Mesendoderm (in vitro differentiated cells): ENCODE measurements around the gene PLCB1.
"Not testable (repeated sequence)": the region's sequence is repeated elsewhere in the genome, so short reads cannot be mapped to it uniquely, and the experiment has no call there.

Experiments used
- DNase-seq: peaks from one replicate; pipeline ENCODE4 v3.0.0; 2013
- H2AK5ac ChIP-seq: 2 replicates; pipeline ENCODE4 v1.6.1; 2013; ENCODE audit warnings: low read length, inconsistent platforms
- H2BK120ac ChIP-seq: 2 replicates; pipeline ENCODE4 v1.6.1; 2013; ENCODE audit warnings: low read depth, mild to moderate bottlenecking, low read length, moderate library complexity, mixed read lengths
- H2BK15ac ChIP-seq: replicated peaks from 2 replicates; pipeline ENCODE4 v1.6.1; 2013; ENCODE audit warnings: low read depth, mild to moderate bottlenecking, moderate library complexity
- H2BK5ac ChIP-seq: 2 replicates; pipeline ENCODE4 v1.6.1; 2013; ENCODE audit warnings: low read length, inconsistent platforms
- H3K18ac ChIP-seq: 2 replicates; pipeline ENCODE4 v1.6.1; 2013; ENCODE audit warnings: mild to moderate bottlenecking, low read length, mixed read lengths
- H3K23ac ChIP-seq: one replicate; pipeline ENCODE4 v1.6.1; 2013; ENCODE audit warnings: low read length
- H3K27ac ChIP-seq: 2 replicates; pipeline ENCODE4 v1.5.1; 2013; ENCODE audit warnings: low read depth, mild to moderate bottlenecking, inconsistent platforms, low read length, moderate library complexity
- H3K27me3 ChIP-seq: 2 replicates; pipeline ENCODE4 v1.6.1; 2013; ENCODE audit warnings: low read length, control low read depth, mild to moderate bottlenecking, inconsistent platforms; ENCODE audit not compliant: insufficient read depth, poor library complexity
- H3K36me3 ChIP-seq: 2 replicates; pipeline ENCODE4 v1.6.1; 2013; ENCODE audit warnings: low read length, inconsistent platforms; ENCODE audit not compliant: control insufficient read depth, insufficient read depth
- H3K4ac ChIP-seq: one replicate; pipeline ENCODE4 v1.6.1; 2013; ENCODE audit warnings: low read depth, mild to moderate bottlenecking, low read length, moderate library complexity
- H3K4me1 ChIP-seq: 2 replicates; pipeline ENCODE4 v1.6.1; 2013; ENCODE audit warnings: low read depth, low read length, inconsistent platforms; ENCODE audit not compliant: control insufficient read depth
- H3K4me2 ChIP-seq: 2 replicates; pipeline ENCODE4 v1.6.1; 2013; ENCODE audit warnings: low read length
- H3K4me3 ChIP-seq: 2 replicates; pipeline ENCODE4 v1.5.1; 2013; ENCODE audit warnings: mild to moderate bottlenecking, low read length
- H3K56ac ChIP-seq: one replicate; pipeline ENCODE4 v1.6.1; 2013; ENCODE audit warnings: low read length
- H3K79me1 ChIP-seq: 2 replicates; pipeline ENCODE4 v1.6.1; 2013; ENCODE audit warnings: low read length, inconsistent platforms
- H3K79me2 ChIP-seq: 2 replicates; pipeline ENCODE4 v1.6.1; 2013; ENCODE audit warnings: mild to moderate bottlenecking, low read length; ENCODE audit not compliant: control insufficient read depth, insufficient read depth
- H3K9ac ChIP-seq: 2 replicates; pipeline ENCODE4 v1.6.1; 2013; ENCODE audit warnings: low read length, inconsistent platforms
- H4K5ac ChIP-seq: one replicate; pipeline ENCODE4 v1.6.1; 2013; ENCODE audit warnings: low read length
- H4K8ac ChIP-seq: one replicate; pipeline ENCODE4 v1.6.1; 2013; ENCODE audit warnings: low read depth, mild to moderate bottlenecking, control low read depth, low read length, moderate library complexity
- WGBS: extraction: QIAGEN DNeasy Blood & Tissue Kit; methylation state at CpG from one replicate; pipeline ENCODE4 v1.1.7; 2013; ENCODE audit warnings: low lambda C conversion rate, missing lambda C conversion rate; ENCODE audit not compliant: insufficient coverage; ENCODE audit errors: extremely low coverage; 5-methylcytosine and 5-hydroxymethylcytosine counted together

Gene PLCB1

GRCh38 chr20:8373579-8373978 is 241.5 kb downstream of the PLCB1 start:
- Histone ChIP-seq H3K79me2 (no peaks in the 10 kb centered on the region), H3K36me3 (no peaks in the 10 kb centered on the region), H3K18ac (no peak overlapping the region), H3K23ac (no peak overlapping the region), H3K27ac (no peak overlapping the region), H3K4me1 (peaks cover 5% of the 10 kb centered on the region), H3K4me3 (no peak overlapping the region), H2BK120ac (no peak overlapping the region), H3K79me1 (no peaks in the 10 kb centered on the region), H2BK15ac (no peak overlapping the region), H3K4me2 (no peak overlapping the region), H3K27me3 (no peaks in the 10 kb centered on the region), H4K8ac (no peak overlapping the region), H3K56ac (no peak overlapping the region), H2AK5ac (no peak overlapping the region), H3K4ac (no peak overlapping the region), H4K5ac (no peak overlapping the region), H3K9ac (no peak overlapping the region), H2BK5ac (no peak overlapping the region)
- DNase-seq, result no peak
- WGBS, result no CpG with 5 or more reads among the region's 1 CpG

GRCh38 chr20:8375898-8376297 is 243.8 kb downstream of the PLCB1 start:
- H3K36me3 ChIP-seq, result no peaks in the 10 kb centered on the region

GRCh38 chr20:8376940-8377339 is 244.9 kb downstream of the PLCB1 start:
- no peak overlapping the region for H3K23ac ChIP-seq

More at GRCh38 chr20:8375898-8376297, 243.8 kb downstream of the PLCB1 start:
- no peaks in the 10 kb centered on the region for H3K27me3 ChIP-seq
- no peaks in the 10 kb centered on the region for H3K79me1 ChIP-seq
- H2BK15ac ChIP-seq, result no peak overlapping the region
- H4K5ac ChIP-seq, result no peak overlapping the region
- no peak overlapping the region for H2BK120ac ChIP-seq
- no peak overlapping the region for H3K4ac ChIP-seq
- no peak overlapping the region for H3K56ac ChIP-seq
- H3K4me3 ChIP-seq, result no peak overlapping the region
- H3K9ac ChIP-seq, result no peak overlapping the region
- no peak overlapping the region for H3K18ac ChIP-seq
- H3K23ac ChIP-seq, result no peak overlapping the region
- peaks cover 5% of the 10 kb centered on the region for H3K4me1 ChIP-seq
- H2AK5ac ChIP-seq, result no peak overlapping the region
- DNase-seq, result no peak
- H3K27ac ChIP-seq, result no peak overlapping the region
- no CpG with 5 or more reads among the region's 2 CpGs for WGBS
- H3K79me2 ChIP-seq, result no peaks in the 10 kb centered on the region
- no peak overlapping the region for H3K4me2 ChIP-seq
- no peak overlapping the region for H2BK5ac ChIP-seq
- no peak overlapping the region for H4K8ac ChIP-seq

GRCh38 chr20:8379125-8379524 is 247.1 kb downstream of the PLCB1 start:
- H3K4me3 ChIP-seq, H2AK5ac ChIP-seq, H2BK15ac ChIP-seq, H2BK120ac ChIP-seq, H3K27ac ChIP-seq, H3K36me3 ChIP-seq, H3K27me3 ChIP-seq, H3K79me2 ChIP-seq, H3K56ac ChIP-seq, H3K23ac ChIP-seq, H3K4ac ChIP-seq, H3K4me1 ChIP-seq, DNase-seq, H3K9ac ChIP-seq, H4K5ac ChIP-seq, H3K79me1 ChIP-seq, H2BK5ac ChIP-seq, H4K8ac ChIP-seq, H3K4me2 ChIP-seq, H3K18ac ChIP-seq: not testable (repeated sequence)
- WGBS, result no CpG with 5 or more reads among the region's 1 CpG

More at GRCh38 chr20:8376940-8377339, 244.9 kb downstream of the PLCB1 start:
- no peak overlapping the region for H3K4me2 ChIP-seq
- H4K5ac ChIP-seq, result no peak overlapping the region
- H2BK15ac ChIP-seq, result no peak overlapping the region
- WGBS, result no CpG with 5 or more reads among the region's 3 CpGs
- no peak overlapping the region for H2BK120ac ChIP-seq
- peaks cover 5% of the 10 kb centered on the region for H3K4me1 ChIP-seq
- H3K27me3 ChIP-seq, result no peaks in the 10 kb centered on the region
- no peak overlapping the region for H4K8ac ChIP-seq
- peak overlapping the region; percentile 77 for H3K27ac ChIP-seq
- no peaks in the 10 kb centered on the region for H3K79me1 ChIP-seq
- H3K9ac ChIP-seq, result no peak overlapping the region
- H2AK5ac ChIP-seq, result no peak overlapping the region
- no peak overlapping the region for H3K4ac ChIP-seq
- H3K79me2 ChIP-seq, result no peaks in the 10 kb centered on the region
- no peak overlapping the region for H3K18ac ChIP-seq
- H3K36me3 ChIP-seq, result no peaks in the 10 kb centered on the region
- peak; percentile 71 for DNase-seq
- H2BK5ac ChIP-seq, result no peak overlapping the region
- H3K4me3 ChIP-seq, result no peak overlapping the region
- no peak overlapping the region for H3K56ac ChIP-seq

- no peak overlapping the region for H3K23ac ChIP-seq
- no peaks in the 10 kb centered on the region for H3K4me1 ChIP-seq
- H3K79me1 ChIP-seq, result no peaks in the 10 kb centered on the region
- no peak overlapping the region for H3K4me2 ChIP-seq
- no peak overlapping the region for H3K4me3 ChIP-seq
- no peaks in the 10 kb centered on the region for H3K79me2 ChIP-seq
- peak; percentile 73 for DNase-seq
- no peak overlapping the region for H3K56ac ChIP-seq
- no peaks in the 10 kb centered on the region for H3K27me3 ChIP-seq
- no peak overlapping the region for H4K8ac ChIP-seq
- H2BK15ac ChIP-seq, result no peak overlapping the region
- no peak overlapping the region for H3K27ac ChIP-seq
- no CpG with 5 or more reads among the region's 3 CpGs for WGBS
- H3K18ac ChIP-seq, result no peak overlapping the region
- no peak overlapping the region for H2BK5ac ChIP-seq
- no peak overlapping the region for H4K5ac ChIP-seq
- H2BK120ac ChIP-seq, result no peak overlapping the region
- H2AK5ac ChIP-seq, result no peak overlapping the region
- no peak overlapping the region for H3K9ac ChIP-seq
- H3K4ac ChIP-seq, result no peak overlapping the region
- H3K36me3 ChIP-seq, result no peaks in the 10 kb centered on the region
Measured at GRCh38 chr20:8385247-8385646, 253.2 kb downstream of the PLCB1 start.

GRCh38 chr20:8386991-8387390 is 254.9 kb downstream of the PLCB1 start:
- Histone ChIP-seq H3K36me3 (no peaks in the 10 kb centered on the region), H4K8ac (no peak overlapping the region)
- no CpG with 5 or more reads among the region's 3 CpGs for WGBS

More at GRCh38 chr20:8386991-8387390, 254.9 kb downstream of the PLCB1 start:
- Histone ChIP-seq H3K79me2 (no peaks in the 10 kb centered on the region), H3K4me2 (no peak overlapping the region), H3K79me1 (no peaks in the 10 kb centered on the region), H3K4me3 (no peak overlapping the region), H3K56ac (no peak overlapping the region), H2BK15ac (no peak overlapping the region), H3K23ac (no peak overlapping the region), H3K27me3 (no peaks in the 10 kb centered on the region), H3K18ac (no peak overlapping the region), H3K4ac (no peak overlapping the region), H2AK5ac (no peak overlapping the region), H2BK5ac (no peak overlapping the region), H2BK120ac (no peak overlapping the region), H3K27ac (no peak overlapping the region), H3K9ac (no peak overlapping the region), H4K5ac (no peak overlapping the region), H3K4me1 (no peaks in the 10 kb centered on the region)
- no peak for DNase-seq
